ENCODE results near the gene SLC2A10. TPM values are rescaled to one million over a fixed set of nuclear protein-coding genes. Genes with fewer than 3 reads are reported as not detected.

The SLC2A10 gene
- total RNA-seq, 4 donors from 2014 or later, result 8.2 to 33.5 (median 15.2) TPM

GRCh38 chr20:46704714-46705377, 4.6 kb upstream of the SLC2A10 start:
- intact Hi-C loops (cut with DNase I; ENCODE audit: low total_unique reads), result no loop called here
- DNase-seq, result no peak
- peaks cover 0 to 11% (median 10%) of the 10 kb centered on the region in 4 donors for H3K4me1 ChIP-seq
- in situ Hi-C loops (cut with MboI; ENCODE audit: low pct_ligation_motif_present in 1 of 4, low pct_unique_long_range_greater_than_20kb in 1 of 4, low sequenced_read_pairs in 3 of 4), result no loop called here
- H3K9me3 ChIP-seq, result peaks cover 0 to 7% of the 10 kb centered on the region in 2 donors
- no peaks in the 10 kb centered on the region for H3K36me3 ChIP-seq
- TF ChIP-seq POLR2AphosphoS5 (IDR thresholded peaks at IDR 0.05) (no peak), POLR2A (IDR thresholded peaks at IDR 0.05) (no peak), EP300 (IDR thresholded peaks at IDR 0.05; ENCODE audit: low read depth) (no peak)
- TF ChIP-seq, protein P1, sequence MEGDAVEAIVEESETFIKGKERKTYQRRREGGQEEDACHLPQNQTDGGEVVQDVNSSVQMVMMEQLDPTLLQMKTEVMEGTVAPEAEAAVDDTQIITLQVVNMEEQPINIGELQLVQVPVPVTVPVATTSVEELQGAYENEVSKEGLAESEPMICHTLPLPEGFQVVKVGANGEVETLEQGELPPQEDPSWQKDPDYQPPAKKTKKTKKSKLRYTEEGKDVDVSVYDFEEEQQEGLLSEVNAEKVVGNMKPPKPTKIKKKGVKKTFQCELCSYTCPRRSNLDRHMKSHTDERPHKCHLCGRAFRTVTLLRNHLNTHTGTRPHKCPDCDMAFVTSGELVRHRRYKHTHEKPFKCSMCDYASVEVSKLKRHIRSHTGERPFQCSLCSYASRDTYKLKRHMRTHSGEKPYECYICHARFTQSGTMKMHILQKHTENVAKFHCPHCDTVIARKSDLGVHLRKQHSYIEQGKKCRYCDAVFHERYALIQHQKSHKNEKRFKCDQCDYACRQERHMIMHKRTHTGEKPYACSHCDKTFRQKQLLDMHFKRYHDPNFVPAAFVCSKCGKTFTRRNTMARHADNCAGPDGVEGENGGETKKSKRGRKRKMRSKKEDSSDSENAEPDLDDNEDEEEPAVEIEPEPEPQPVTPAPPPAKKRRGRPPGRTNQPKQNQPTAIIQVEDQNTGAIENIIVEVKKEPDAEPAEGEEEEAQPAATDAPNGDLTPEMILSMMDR (IDR thresholded peaks at IDR 0.05), result no peak
- no peaks in the 10 kb centered on the region for H3K27me3 ChIP-seq
- H3K27ac ChIP-seq, result no peak overlapping the region
- no peak overlapping the region for H3K4me3 ChIP-seq
- 73 to 77% methylated on average over 6 to 7 of the region's 7 CpGs for WGBS, 2 donors (ENCODE audit: low coverage in 1 of 2)

DNA sequence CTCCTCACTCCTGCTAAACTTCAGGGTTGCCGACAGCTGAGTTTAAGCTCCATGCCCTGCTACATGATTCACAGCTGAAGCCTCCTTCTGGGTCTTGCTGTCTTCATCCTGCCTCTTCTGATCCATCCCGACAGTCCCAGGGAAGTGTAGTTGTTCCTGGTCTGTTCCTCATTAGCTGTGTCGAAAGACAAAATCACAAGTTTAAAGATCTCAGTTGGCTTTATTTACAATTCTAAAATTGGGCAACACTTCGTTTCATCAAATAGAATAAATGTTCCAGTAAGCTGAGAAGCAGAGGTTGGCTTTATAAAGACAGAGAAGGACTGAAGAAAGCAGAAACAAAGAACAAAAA, 4.1 kb upstream of the SLC2A10 start:
- TF ChIP-seq EP300 (IDR thresholded peaks at IDR 0.05; ENCODE audit: low read depth) (no peak), POLR2A (IDR thresholded peaks at IDR 0.05) (no peak), POLR2AphosphoS5 (IDR thresholded peaks at IDR 0.05) (peak in 1 of 3 donors; percentile 12)
- TF ChIP-seq, protein P1 (IDR thresholded peaks at IDR 0.05), result no peak
- no peak overlapping the region for H3K4me3 ChIP-seq
- WGBS, 2 donors (ENCODE audit: low coverage in 1 of 2), result 70 to 76% methylated on average over 3 to 4 of the region's 4 CpGs
- H3K9me3 ChIP-seq, result peaks cover 0 to 7% of the 10 kb centered on the region in 2 donors
- intact Hi-C loops (cut with DNase I; ENCODE audit: low total_unique reads) (no loop called here), in situ Hi-C loops (cut with MboI; ENCODE audit: low pct_ligation_motif_present in 1 of 4, low pct_unique_long_range_greater_than_20kb in 1 of 4, low sequenced_read_pairs in 3 of 4) (no loop called here)
- no peak overlapping the region for H3K27ac ChIP-seq
- H3K36me3 ChIP-seq, result no peaks in the 10 kb centered on the region
- H3K4me1 ChIP-seq, result peaks cover 0 to 16% (median 13%) of the 10 kb centered on the region in 4 donors
- DNase-seq, result no peak
- H3K27me3 ChIP-seq, result no peaks in the 10 kb centered on the region

GRCh38 chr20:46706242-46706641, 3.2 kb upstream of the SLC2A10 start:
- intact Hi-C loops (cut with DNase I; ENCODE audit: low total_unique reads) (no loop called here), in situ Hi-C loops (cut with MboI; ENCODE audit: low pct_ligation_motif_present in 1 of 4, low pct_unique_long_range_greater_than_20kb in 1 of 4, low sequenced_read_pairs in 3 of 4) (no loop called here)
- H3K27me3 ChIP-seq, result no peaks in the 10 kb centered on the region
- peaks cover 0 to 7% of the 10 kb centered on the region in 2 donors for H3K9me3 ChIP-seq
- no peak overlapping the region for H3K4me3 ChIP-seq
- no peaks in the 10 kb centered on the region for H3K36me3 ChIP-seq
- H3K4me1 ChIP-seq, result peaks cover 7 to 25% (median 22%) of the 10 kb centered on the region in 4 donors
- no peak overlapping the region for H3K27ac ChIP-seq
- WGBS, 2 donors (ENCODE audit: low coverage in 1 of 2), result 88 to 90% methylated on average over 2 of the region's 2 CpGs
- TF ChIP-seq, protein P1 (IDR thresholded peaks at IDR 0.05), result no peak
- TF ChIP-seq POLR2A (IDR thresholded peaks at IDR 0.05) (no peak), EP300 (IDR thresholded peaks at IDR 0.05; ENCODE audit: low read depth) (no peak), POLR2AphosphoS5 (IDR thresholded peaks at IDR 0.05) (no peak)
- DNase-seq, result no peak

- no peaks in the 10 kb centered on the region for H3K27me3 ChIP-seq
- peak overlapping the region; percentile 84 to 94 (median 85) for H3K27ac ChIP-seq
- peaks cover 0 to 7% of the 10 kb centered on the region in 2 donors for H3K9me3 ChIP-seq
- peaks cover 7 to 36% (median 23%) of the 10 kb centered on the region in 4 donors for H3K4me1 ChIP-seq
- H3K36me3 ChIP-seq, result no peaks in the 10 kb centered on the region
- 62 to 73% methylated on average over 3 to 8 of the region's 8 CpGs for WGBS, 2 donors (ENCODE audit: low coverage in 1 of 2)
- H3K4me3 ChIP-seq, result peak overlapping the region in 2 of 4 donors; percentile 20 to 58
- peak; percentile 60 for DNase-seq
- in situ Hi-C loops (cut with MboI; ENCODE audit: low pct_ligation_motif_present in 1 of 4, low pct_unique_long_range_greater_than_20kb in 1 of 4, low sequenced_read_pairs in 3 of 4), result no loop called here
- intact Hi-C loops (cut with DNase I; ENCODE audit: low total_unique reads), result no loop called here
- TF ChIP-seq POLR2AphosphoS5 (IDR thresholded peaks at IDR 0.05), result no peak
- TF ChIP-seq, protein P1 (IDR thresholded peaks at IDR 0.05), result peak; percentile 22 to 68 (median 34)
Measured at GRCh38 chr20:46708172-46708860, 1.1 kb upstream of the SLC2A10 start.
